ENCODE measurements around the gene C1QTNF8.

The C1QTNF8 gene

GRCh38 chr16:1069154-1069553 is 26.9 kb downstream of the C1QTNF8 start:
- Histone ChIP-seq H3K4me3 (ENCODE audit: low read depth, low read length) (no peak overlapping the region), H3K9me3 (ENCODE audit: control insufficient read depth, insufficient read depth, low read length) (no peaks in the 10 kb centered on the region), H3K4me1 (ENCODE audit: control insufficient read depth, insufficient read depth, low read length) (no peaks in the 10 kb centered on the region), H3K36me3 (ENCODE audit: control insufficient read depth, insufficient read depth, low read length) (no peaks in the 10 kb centered on the region), H3K9ac (ENCODE audit: low read depth, low read length) (no peak overlapping the region), H3K27me3 (ENCODE audit: control insufficient read depth, insufficient read depth, low read length) (peaks cover 4% of the 10 kb centered on the region)

DNA sequence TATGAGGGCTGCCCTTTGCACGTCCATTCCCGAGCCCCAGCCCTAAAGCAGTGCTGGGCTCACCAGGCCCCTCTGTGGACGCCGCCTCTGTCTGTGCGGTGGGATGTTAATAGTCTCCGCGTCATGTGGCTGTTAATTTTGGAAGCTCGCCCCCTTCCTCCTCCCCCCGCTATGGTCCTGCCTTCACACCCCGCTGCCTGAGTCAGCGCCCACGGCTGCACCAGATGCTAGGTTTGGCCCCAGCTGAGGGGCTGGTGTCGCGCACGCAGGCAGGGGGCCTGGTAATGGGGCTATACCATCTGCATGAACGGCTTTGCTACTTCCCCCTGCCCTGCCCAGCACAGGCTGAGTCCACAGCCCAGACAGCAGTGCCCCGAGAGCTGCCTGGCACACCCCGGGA is 27.6 kb downstream of the C1QTNF8 start:
- Histone ChIP-seq H3K9me3 (ENCODE audit: control insufficient read depth, insufficient read depth, low read length) (no peaks in the 10 kb centered on the region), H3K27me3 (ENCODE audit: control insufficient read depth, insufficient read depth, low read length) (peaks cover 4% of the 10 kb centered on the region), H3K36me3 (ENCODE audit: control insufficient read depth, insufficient read depth, low read length) (no peaks in the 10 kb centered on the region), H3K4me1 (ENCODE audit: control insufficient read depth, insufficient read depth, low read length) (no peaks in the 10 kb centered on the region), H3K9ac (ENCODE audit: low read depth, low read length) (no peak overlapping the region), H3K4me3 (ENCODE audit: low read depth, low read length) (no peak overlapping the region)

DNA sequence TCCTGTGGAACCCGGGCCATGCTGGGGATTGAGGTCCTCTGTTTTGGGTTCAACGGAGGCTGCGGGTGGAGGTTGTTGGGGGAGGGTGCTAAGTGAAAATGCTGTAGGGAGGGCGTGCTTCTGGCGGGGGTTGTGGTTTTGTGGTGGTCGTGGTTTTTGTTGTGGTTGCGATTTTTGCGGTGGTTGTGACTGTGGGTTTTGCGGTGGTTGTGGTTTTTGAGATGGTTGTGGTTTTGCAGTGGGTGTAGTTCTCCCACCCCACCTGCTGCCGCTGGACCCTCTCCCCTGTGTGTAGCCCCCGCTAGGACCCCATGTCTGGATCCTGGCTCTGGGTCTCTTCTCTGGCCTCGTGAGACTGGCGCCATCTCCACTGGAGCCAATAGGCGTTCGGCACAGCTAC is 28.4 kb downstream of the C1QTNF8 start:
- Histone ChIP-seq H3K27me3 (ENCODE audit: control insufficient read depth, insufficient read depth, low read length) (peaks cover 4% of the 10 kb centered on the region), H3K4me1 (ENCODE audit: control insufficient read depth, insufficient read depth, low read length) (no peaks in the 10 kb centered on the region), H3K9ac (ENCODE audit: low read depth, low read length) (no peak overlapping the region), H3K4me3 (ENCODE audit: low read depth, low read length) (no peak overlapping the region), H3K9me3 (ENCODE audit: control insufficient read depth, insufficient read depth, low read length) (no peaks in the 10 kb centered on the region), H3K36me3 (ENCODE audit: control insufficient read depth, insufficient read depth, low read length) (no peaks in the 10 kb centered on the region)

DNA sequence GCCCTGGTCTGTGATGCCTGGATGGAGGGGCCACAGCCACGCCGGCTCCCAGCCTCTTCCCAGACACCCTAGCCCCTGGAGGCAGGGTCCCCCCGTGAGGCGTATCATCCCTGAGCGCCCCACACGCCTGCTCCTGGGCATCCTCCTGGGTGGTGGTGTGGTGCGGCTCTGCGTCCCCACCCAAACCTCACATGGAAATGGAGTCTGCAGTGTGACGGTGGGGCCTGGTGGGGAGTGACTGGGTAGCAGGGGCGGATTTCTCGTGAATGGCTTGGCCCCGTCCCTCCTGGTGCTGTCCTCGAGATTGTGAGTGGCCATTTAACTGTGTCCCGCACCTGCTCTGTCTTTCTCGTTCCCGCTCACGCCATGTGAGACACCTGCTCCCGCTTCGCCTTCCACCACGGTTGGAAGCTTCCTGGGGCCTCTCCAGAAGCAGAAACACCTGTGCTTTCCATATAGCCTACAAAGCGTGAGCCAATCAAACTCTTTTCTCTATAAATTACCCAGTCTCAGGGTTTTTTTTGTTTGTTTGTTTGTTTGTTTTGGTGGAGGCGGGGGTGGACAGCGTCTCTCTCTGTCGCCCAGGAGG is 29.4 kb downstream of the C1QTNF8 start:
- no peaks in the 10 kb centered on the region for H3K27me3 ChIP-seq (ENCODE audit: control insufficient read depth, insufficient read depth, low read length)
- H3K4me3 ChIP-seq (ENCODE audit: low read depth, low read length), result no peak overlapping the region
- H3K36me3 ChIP-seq (ENCODE audit: control insufficient read depth, insufficient read depth, low read length), result no peaks in the 10 kb centered on the region
- no peak overlapping the region for H3K9ac ChIP-seq (ENCODE audit: low read depth, low read length)
- no peaks in the 10 kb centered on the region for H3K9me3 ChIP-seq (ENCODE audit: control insufficient read depth, insufficient read depth, low read length)
- no peaks in the 10 kb centered on the region for H3K4me1 ChIP-seq (ENCODE audit: control insufficient read depth, insufficient read depth, low read length)

GRCh38 chr16:1065469-1066128 is 30.4 kb downstream of the C1QTNF8 start:
- Histone ChIP-seq H3K4me3 (ENCODE audit: low read depth, low read length) (no peak overlapping the region), H3K27me3 (ENCODE audit: control insufficient read depth, insufficient read depth, low read length) (no peaks in the 10 kb centered on the region), H3K36me3 (ENCODE audit: control insufficient read depth, insufficient read depth, low read length) (no peaks in the 10 kb centered on the region), H3K9ac (ENCODE audit: low read depth, low read length) (no peak overlapping the region), H3K4me1 (ENCODE audit: control insufficient read depth, insufficient read depth, low read length) (no peaks in the 10 kb centered on the region), H3K9me3 (ENCODE audit: control insufficient read depth, insufficient read depth, low read length) (no peaks in the 10 kb centered on the region)

- H3K27me3 ChIP-seq (ENCODE audit: control insufficient read depth, insufficient read depth, low read length), result no peaks in the 10 kb centered on the region
- no peaks in the 10 kb centered on the region for H3K36me3 ChIP-seq (ENCODE audit: control insufficient read depth, insufficient read depth, low read length)
- H3K9me3 ChIP-seq (ENCODE audit: control insufficient read depth, insufficient read depth, low read length), result no peaks in the 10 kb centered on the region
- H3K4me1 ChIP-seq (ENCODE audit: control insufficient read depth, insufficient read depth, low read length), result no peaks in the 10 kb centered on the region
- no peak overlapping the region for H3K9ac ChIP-seq (ENCODE audit: low read depth, low read length)
- no peak overlapping the region for H3K4me3 ChIP-seq (ENCODE audit: low read depth, low read length)
These were observed 32.3 kb downstream of the C1QTNF8 start for GRCh38 chr16:1063728-1064127.

- Histone ChIP-seq H3K4me1 (ENCODE audit: control insufficient read depth, insufficient read depth, low read length) (no peaks in the 10 kb centered on the region), H3K36me3 (ENCODE audit: control insufficient read depth, insufficient read depth, low read length) (no peaks in the 10 kb centered on the region), H3K9ac (ENCODE audit: low read depth, low read length) (no peak overlapping the region), H3K27me3 (ENCODE audit: control insufficient read depth, insufficient read depth, low read length) (no peaks in the 10 kb centered on the region), H3K9me3 (ENCODE audit: control insufficient read depth, insufficient read depth, low read length) (no peaks in the 10 kb centered on the region), H3K4me3 (ENCODE audit: low read depth, low read length) (no peak overlapping the region)
These were observed 33.1 kb downstream of the C1QTNF8 start for GRCh38 chr16:1062895-1063294.

DNA sequence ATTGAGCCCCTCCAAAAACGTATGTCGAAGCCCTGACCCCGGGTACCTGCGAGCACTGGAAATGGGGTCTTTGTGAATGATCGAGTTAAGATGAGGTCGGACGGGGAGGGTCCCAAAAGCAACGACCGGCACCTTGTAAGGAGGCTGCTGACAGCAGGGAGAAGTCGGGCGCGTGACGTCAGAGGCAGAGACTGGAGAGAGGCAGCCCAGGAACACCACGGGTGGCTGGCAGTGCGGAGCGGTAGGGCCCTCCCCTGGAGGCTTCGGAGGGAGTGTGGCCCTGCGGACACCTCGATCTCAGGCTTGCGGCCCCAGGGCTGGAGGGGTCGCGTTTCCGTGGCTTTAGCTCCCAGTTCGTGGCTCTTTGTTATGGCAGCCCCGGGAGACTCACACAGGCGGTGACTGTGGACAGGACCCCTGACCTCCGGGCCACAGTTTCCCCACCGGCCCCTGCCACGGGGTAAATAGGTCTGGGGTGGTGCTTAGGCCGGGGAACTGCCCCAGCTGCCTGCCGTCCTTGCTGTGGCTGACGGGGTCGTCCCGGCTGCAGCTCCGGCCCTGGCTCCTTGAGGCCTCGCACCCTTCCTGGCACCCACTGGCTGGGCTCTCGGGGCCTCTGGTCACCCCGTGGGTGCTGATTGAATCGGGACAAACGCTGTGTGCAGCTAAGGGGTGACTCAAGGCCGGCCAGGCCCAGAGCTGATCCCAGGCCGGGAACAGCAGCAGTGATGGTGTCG is 34.1 kb downstream of the C1QTNF8 start:
- no peaks in the 10 kb centered on the region for H3K9me3 ChIP-seq (ENCODE audit: control insufficient read depth, insufficient read depth, low read length)
- no peaks in the 10 kb centered on the region for H3K27me3 ChIP-seq (ENCODE audit: control insufficient read depth, insufficient read depth, low read length)
- H3K9ac ChIP-seq (ENCODE audit: low read depth, low read length), result no peak overlapping the region
- H3K4me3 ChIP-seq (ENCODE audit: low read depth, low read length), result no peak overlapping the region
- no peaks in the 10 kb centered on the region for H3K4me1 ChIP-seq (ENCODE audit: control insufficient read depth, insufficient read depth, low read length)
- H3K36me3 ChIP-seq (ENCODE audit: control insufficient read depth, insufficient read depth, low read length), result no peaks in the 10 kb centered on the region

DNA sequence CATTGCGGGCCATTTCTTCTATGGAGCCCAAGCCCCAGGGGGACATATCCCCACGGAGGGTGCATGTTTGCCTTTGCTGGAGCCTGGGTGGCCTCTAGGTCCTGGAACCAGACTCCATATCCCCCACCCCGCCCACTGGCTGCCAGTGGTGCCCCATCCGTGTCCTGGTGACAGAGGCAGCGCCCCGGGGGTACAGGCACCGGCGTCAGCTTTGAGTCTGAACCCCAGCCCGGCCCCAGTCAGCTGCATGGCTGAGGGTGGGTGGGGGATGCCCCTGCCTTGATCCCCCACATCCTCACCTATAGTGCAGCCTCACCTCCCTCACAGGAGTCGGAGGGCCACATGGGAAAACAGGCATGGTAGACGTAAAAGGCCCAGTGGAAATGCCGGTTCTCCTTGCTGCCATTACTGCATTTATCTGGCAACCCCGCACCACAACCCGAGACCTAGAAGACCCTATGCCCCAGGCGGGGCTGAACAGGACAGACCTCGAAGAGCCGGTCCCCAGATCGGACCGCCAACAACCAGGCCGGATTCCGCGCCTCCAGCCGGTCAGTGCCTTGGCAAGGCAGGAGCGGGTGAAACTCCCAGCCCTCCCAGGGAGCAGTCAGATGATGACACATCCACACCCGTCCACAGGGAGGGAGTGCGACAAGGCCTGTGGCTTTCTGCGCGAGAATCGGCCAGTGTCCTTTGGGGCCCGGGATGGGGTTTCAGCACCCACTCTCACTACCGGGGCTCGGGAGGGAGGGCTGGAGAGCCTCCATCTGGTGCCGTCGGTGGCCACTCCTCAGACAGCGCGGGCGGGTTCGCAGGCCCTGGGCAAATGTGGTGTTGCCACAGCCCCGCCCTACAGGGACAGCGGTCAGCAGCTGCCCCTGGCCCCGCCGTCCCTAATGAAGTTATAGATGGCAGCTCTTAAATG is 35.4 kb downstream of the C1QTNF8 start:
- no peaks in the 10 kb centered on the region for H3K4me1 ChIP-seq (ENCODE audit: control insufficient read depth, insufficient read depth, low read length)

DNA sequence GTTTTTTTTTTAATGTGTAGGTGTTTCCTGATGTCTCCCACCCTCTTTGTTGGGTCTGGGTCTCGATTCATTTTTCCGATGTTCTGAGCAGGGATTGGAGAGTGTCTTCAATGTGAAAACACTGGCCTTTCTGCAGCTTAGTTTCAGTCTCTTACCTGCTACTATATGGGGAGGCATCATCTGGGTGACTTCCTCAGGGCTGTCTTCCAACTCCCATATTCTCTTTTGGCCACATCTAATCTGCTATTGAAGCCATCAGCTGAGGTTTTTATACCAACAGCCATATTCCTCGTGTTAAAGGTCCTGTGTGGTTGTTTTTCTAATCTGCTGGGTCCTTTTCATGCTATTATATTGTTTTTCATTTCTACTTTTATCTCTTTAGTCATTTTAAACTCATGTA is 36.7 kb downstream of the C1QTNF8 start:
- H3K27me3 ChIP-seq (ENCODE audit: control insufficient read depth, insufficient read depth, low read length), result no peaks in the 10 kb centered on the region
- no peak overlapping the region for H3K9ac ChIP-seq (ENCODE audit: low read depth, low read length)
- no peak overlapping the region for H3K4me3 ChIP-seq (ENCODE audit: low read depth, low read length)
- no peaks in the 10 kb centered on the region for H3K9me3 ChIP-seq (ENCODE audit: control insufficient read depth, insufficient read depth, low read length)
- H3K36me3 ChIP-seq (ENCODE audit: control insufficient read depth, insufficient read depth, low read length), result no peaks in the 10 kb centered on the region
- no peaks in the 10 kb centered on the region for H3K4me1 ChIP-seq (ENCODE audit: control insufficient read depth, insufficient read depth, low read length)

More for the DNA sequence above, 35.4 kb downstream of the C1QTNF8 start:
- H3K4me3 ChIP-seq (ENCODE audit: low read depth, low read length), result no peak overlapping the region
- H3K27me3 ChIP-seq (ENCODE audit: control insufficient read depth, insufficient read depth, low read length), result no peaks in the 10 kb centered on the region
- H3K9ac ChIP-seq (ENCODE audit: low read depth, low read length), result no peak overlapping the region
- H3K9me3 ChIP-seq (ENCODE audit: control insufficient read depth, insufficient read depth, low read length), result no peaks in the 10 kb centered on the region
- no peaks in the 10 kb centered on the region for H3K36me3 ChIP-seq (ENCODE audit: control insufficient read depth, insufficient read depth, low read length)

GRCh38 chr16:1058216-1058615 is 37.8 kb downstream of the C1QTNF8 start:
- no peaks in the 10 kb centered on the region for H3K36me3 ChIP-seq (ENCODE audit: control insufficient read depth, insufficient read depth, low read length)

More at GRCh38 chr16:1058216-1058615, 37.8 kb downstream of the C1QTNF8 start:
- Histone ChIP-seq H3K9me3 (ENCODE audit: control insufficient read depth, insufficient read depth, low read length) (no peaks in the 10 kb centered on the region), H3K9ac (ENCODE audit: low read depth, low read length) (no peak overlapping the region), H3K27me3 (ENCODE audit: control insufficient read depth, insufficient read depth, low read length) (no peaks in the 10 kb centered on the region), H3K4me1 (ENCODE audit: control insufficient read depth, insufficient read depth, low read length) (no peaks in the 10 kb centered on the region), H3K4me3 (ENCODE audit: low read depth, low read length) (no peak overlapping the region)
